ENCODE data around the gene HMGCL. TPM values are rescaled to one million over a fixed set of nuclear protein-coding genes. Genes with fewer than 3 reads are reported as not detected.

The HMGCL gene
- total RNA-seq, 1 experiment from 2014 or later = 25.6 TPM

DNA sequence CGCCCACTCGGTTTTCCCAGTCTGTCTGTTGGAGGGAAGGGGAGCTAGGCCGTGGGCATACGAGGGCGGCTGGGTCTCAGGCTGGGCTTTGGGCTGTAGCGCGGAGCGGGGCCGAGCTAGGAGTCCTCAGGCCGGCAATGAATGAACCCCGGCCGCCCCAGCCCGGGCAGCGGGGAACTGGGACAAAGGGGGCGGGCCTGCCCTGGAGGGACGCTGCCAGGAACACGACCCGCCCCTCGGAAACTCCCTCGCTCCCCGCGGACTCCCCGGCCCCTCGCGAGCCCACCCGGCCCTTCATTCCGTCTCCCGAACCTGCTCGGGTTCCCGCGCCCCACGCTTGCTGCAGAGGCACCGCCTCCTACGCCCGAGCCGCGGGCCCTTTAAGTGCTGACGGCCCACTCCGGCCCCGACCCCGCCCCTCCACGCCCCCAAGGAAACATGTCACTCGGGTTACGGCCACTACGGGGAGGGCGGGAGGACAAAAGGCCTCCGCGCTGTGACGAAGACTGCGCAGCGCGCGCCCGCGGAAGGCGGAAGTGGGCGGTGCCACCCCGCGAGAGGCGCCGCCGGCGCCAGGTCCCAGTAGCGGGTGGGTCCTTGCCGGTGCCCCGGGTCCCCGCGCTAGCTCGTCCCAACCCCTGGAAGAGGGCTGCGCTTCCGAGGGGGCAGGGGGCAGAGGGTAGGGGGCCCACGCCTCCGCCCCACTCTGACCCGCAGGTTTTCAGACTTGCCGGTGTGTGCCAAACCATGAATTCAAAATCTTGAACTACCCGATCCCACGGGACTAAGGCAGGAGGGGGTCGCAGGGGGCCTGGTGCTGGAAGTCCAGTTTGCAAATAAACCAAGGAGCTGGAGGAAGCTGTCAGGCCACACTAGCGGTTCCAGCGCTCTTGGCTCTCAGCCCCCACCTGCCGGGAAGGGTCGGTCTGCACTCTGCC is 24.6 kb downstream of the HMGCL start, which contains the start of gene GALE:
Gene GALE, minus strand, starts transcription at position 355 of the 938 bp plus-strand sequence. CDS start 1,747 bp downstream, outside the sequence.
- Histone ChIP-seq H3K4me1 (ENCODE audit: low read length) (peaks cover 22% of the 10 kb centered on the region), H3K27ac (ENCODE audit: low read length) (peak within 1 kb of the TSS; percentile 49; the same call in 1 of the 2 replicates), H3K9me2 (replicated peaks; ENCODE audit: insufficient read depth, low read length) (no peaks in the 10 kb centered on the region), H3K36me3 (ENCODE audit: insufficient read depth, low read length) (no peaks in the 10 kb centered on the region), H4K20me1 (ENCODE audit: insufficient read depth, low read depth, low read length) (no peaks in the 10 kb centered on the region), H3K79me2 (ENCODE audit: low read length) (peaks cover 8% of the 10 kb centered on the region; the same call in 1 of the 2 replicates), H3K27me3 (ENCODE audit: low read length) (no peaks in the 10 kb centered on the region), H2AFZ (ENCODE audit: low read length) (no peak within 1 kb of the TSS), H3K4me3 (ENCODE audit: low read length) (peak within 1 kb of the TSS; percentile 94), H3K4me2 (ENCODE audit: low read depth, low read length, poor library complexity, severe bottlenecking) (peak within 1 kb of the TSS; percentile 90), H3K9ac (ENCODE audit: low read length) (peak within 1 kb of the TSS; percentile 94), H3K9me3 (ENCODE audit: low read length) (no peaks in the 10 kb centered on the region)
- peak; percentile 98 for DNase-seq

DNA sequence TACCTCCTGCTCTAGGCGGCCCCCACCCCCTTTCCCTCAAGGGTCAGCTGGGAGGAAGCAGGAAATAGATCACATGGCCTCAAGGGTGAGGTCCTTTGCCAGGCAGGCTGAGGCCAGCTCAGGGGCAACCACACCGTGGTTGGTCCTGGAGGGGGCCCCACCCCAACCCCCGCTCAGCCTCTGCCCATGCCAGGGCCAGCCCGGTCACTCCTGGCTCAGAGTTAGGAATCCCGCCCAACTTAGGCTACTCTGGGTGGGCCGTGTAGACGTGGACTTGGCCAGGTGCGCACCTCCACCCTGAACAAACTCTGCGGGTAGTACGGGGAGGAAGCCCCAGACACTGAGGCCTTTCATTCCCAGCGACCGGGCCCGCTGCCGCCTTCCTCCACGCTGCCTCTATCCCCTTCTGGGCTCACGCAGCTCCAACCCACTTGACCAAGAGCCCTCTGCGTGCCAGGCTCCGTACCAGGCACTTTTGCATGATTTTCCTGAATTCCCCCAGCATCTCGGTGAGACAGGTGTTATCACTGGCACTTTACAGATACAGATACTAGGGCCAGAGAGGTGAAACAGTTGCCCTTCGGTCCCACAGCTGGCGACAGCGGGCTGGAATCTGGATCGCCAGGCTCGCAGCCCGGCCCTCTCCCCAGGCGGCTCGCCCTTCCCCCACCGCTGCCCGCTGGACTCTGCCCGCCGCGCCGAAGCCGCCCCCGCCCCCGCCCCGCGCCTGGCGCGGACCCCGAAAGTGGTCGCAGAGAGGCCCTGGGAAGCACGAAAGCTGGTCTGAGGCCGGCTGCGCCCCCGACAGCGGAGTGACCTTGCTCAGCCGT is 25.4 kb downstream of the HMGCL start:
- H3K4me1 ChIP-seq (ENCODE audit: low read length) = peaks cover 22% of the 10 kb centered on the region

DNA sequence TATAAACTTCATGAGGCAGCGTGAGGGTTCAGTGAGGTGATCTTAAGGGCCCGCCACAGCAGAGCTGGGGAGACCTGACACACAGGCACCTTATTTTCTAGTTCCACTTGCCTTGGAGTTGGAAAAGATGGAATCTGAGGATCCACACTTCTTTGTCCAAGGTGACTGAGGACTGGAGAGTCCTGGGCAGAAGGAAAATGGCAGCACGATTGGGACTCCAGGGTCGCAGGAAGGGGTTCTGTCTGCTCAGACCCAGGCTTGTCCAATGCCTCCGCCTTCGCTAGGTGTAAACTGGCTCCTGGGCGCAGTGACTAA is 26.0 kb downstream of the HMGCL start:
- H3K4me3 ChIP-seq (ENCODE audit: low read length) = peak overlapping the region; percentile 94; the same call in 1 of the 2 replicates

More for the DNA sequence above, 25.4 kb downstream of the HMGCL start:
- Histone ChIP-seq H3K27ac (ENCODE audit: low read length) (0 out of 2 replicates have a peak overlapping the region, but pooled peaks have one; percentile 21), H4K20me1 (ENCODE audit: insufficient read depth, low read depth, low read length) (no peaks in the 10 kb centered on the region), H3K4me3 (ENCODE audit: low read length) (peak overlapping the region; percentile 94), H3K36me3 (ENCODE audit: insufficient read depth, low read length) (no peaks in the 10 kb centered on the region), H2AFZ (ENCODE audit: low read length) (no peak overlapping the region), H3K4me2 (ENCODE audit: low read depth, low read length, poor library complexity, severe bottlenecking) (peak overlapping the region; percentile 90), H3K9ac (ENCODE audit: low read length) (peak overlapping the region; percentile 94), H3K79me2 (ENCODE audit: low read length) (peaks cover 8% of the 10 kb centered on the region; the same call in 1 of the 2 replicates), H3K27me3 (ENCODE audit: low read length) (no peaks in the 10 kb centered on the region), H3K9me2 (replicated peaks; ENCODE audit: insufficient read depth, low read length) (no peaks in the 10 kb centered on the region), H3K9me3 (ENCODE audit: low read length) (no peaks in the 10 kb centered on the region)
- DNase-seq = peak; percentile 61

DNA sequence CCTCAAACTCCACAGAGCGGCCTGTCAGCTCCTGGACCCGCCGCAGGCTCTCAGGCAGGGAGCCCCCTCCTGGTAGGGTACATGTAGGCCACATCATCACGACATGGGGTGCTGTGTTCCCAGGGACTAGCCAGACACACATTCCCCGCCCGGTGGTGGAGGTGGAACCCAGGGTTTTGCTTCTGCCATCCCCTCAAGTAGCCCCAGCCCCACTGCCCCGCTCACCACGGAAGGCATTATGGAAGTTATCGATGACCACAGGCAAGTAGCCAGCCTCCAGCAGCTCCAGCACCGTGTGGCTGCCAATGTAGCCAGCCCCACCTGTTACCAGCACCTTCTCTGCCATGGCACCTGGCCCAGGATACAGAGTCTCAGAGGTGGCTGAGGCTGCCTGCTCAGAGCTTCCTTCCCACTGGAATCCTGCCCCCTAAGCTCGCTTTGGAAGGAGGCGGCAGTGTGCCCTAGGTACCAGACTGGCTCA is 26.5 kb downstream of the HMGCL start:
- Histone ChIP-seq H3K4me2 (ENCODE audit: low read depth, low read length, poor library complexity, severe bottlenecking) (peak overlapping the region; percentile 90), H3K27ac (ENCODE audit: low read length) (no peak overlapping the region), H3K9me3 (ENCODE audit: low read length) (no peaks in the 10 kb centered on the region), H3K9me2 (replicated peaks; ENCODE audit: insufficient read depth, low read length) (no peaks in the 10 kb centered on the region), H3K27me3 (ENCODE audit: low read length) (no peaks in the 10 kb centered on the region), H2AFZ (ENCODE audit: low read length) (no peak overlapping the region), H3K36me3 (ENCODE audit: insufficient read depth, low read length) (no peaks in the 10 kb centered on the region), H3K4me1 (ENCODE audit: low read length) (peaks cover 22% of the 10 kb centered on the region), H4K20me1 (ENCODE audit: insufficient read depth, low read depth, low read length) (no peaks in the 10 kb centered on the region), H3K79me2 (ENCODE audit: low read length) (peaks cover 8% of the 10 kb centered on the region; the same call in 1 of the 2 replicates), H3K4me3 (ENCODE audit: low read length) (no peak overlapping the region), H3K9ac (ENCODE audit: low read length) (no peak overlapping the region)
- no peak for DNase-seq

More for the DNA sequence above, 26.0 kb downstream of the HMGCL start:
- Histone ChIP-seq H2AFZ (ENCODE audit: low read length) (no peak overlapping the region), H3K36me3 (ENCODE audit: insufficient read depth, low read length) (no peaks in the 10 kb centered on the region), H4K20me1 (ENCODE audit: insufficient read depth, low read depth, low read length) (no peaks in the 10 kb centered on the region), H3K9me2 (replicated peaks; ENCODE audit: insufficient read depth, low read length) (no peaks in the 10 kb centered on the region), H3K27me3 (ENCODE audit: low read length) (no peaks in the 10 kb centered on the region), H3K9ac (ENCODE audit: low read length) (peak overlapping the region; percentile 94), H3K27ac (ENCODE audit: low read length) (0 out of 2 replicates have a peak overlapping the region, but pooled peaks have one; percentile 21), H3K9me3 (ENCODE audit: low read length) (no peaks in the 10 kb centered on the region), H3K79me2 (ENCODE audit: low read length) (peaks cover 8% of the 10 kb centered on the region; the same call in 1 of the 2 replicates), H3K4me1 (ENCODE audit: low read length) (peaks cover 22% of the 10 kb centered on the region), H3K4me2 (ENCODE audit: low read depth, low read length, poor library complexity, severe bottlenecking) (peak overlapping the region; percentile 90)
- no peak for DNase-seq

DNA sequence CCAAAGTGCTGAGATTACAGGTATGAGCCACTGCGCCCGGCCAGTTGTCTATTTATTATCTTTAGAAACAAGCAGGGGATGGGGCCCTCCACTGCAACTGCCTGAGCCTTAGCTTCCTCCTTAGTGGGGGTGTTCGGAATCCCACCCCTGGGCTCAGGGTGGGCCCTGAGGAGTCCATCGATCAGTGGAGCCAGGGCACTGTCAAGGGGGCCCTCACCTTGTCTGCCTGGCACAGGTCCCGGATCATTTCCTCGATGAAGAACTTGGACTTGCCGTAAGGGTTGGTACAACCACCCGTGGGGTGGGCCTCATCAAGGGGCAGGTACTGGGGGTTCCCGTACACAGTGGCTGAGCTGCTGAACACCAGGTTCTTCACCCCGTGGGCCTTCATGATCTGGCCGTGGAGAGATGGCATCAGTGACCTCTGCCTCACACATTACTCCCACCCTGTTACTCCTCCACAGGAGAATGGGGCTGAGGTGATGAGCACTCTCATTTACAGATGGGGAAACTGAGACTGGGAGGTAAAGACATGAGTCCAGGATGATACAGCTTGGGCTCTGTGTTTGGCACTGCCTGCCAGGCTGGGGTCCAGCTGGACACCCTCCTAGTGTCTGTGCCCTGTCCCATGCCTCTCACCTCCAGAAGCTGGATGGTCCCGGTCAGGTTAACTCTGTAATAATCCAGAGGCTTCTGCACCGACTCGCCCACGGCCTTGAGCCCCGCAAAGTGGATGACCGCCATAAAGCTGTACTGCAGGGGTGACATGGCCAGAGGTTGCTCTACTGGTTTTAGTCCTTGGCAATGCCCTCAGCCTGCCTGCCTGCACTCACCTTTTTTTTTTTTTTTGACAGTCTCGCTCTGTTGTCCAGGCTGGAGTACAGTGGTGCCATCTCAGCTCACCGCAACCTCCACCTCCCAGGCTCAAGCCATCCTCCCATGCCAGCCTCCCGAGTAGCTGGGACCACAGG is 27.5 kb downstream of the HMGCL start:
- H3K79me2 ChIP-seq (ENCODE audit: low read length) = peaks cover 12% of the 10 kb centered on the region
- no peaks in the 10 kb centered on the region for H4K20me1 ChIP-seq (ENCODE audit: insufficient read depth, low read depth, low read length)
- DNase-seq = no peak
- H3K27me3 ChIP-seq (ENCODE audit: low read length) = no peaks in the 10 kb centered on the region
- no peak overlapping the region for H3K4me3 ChIP-seq (ENCODE audit: low read length)
- no peak overlapping the region for H3K27ac ChIP-seq (ENCODE audit: low read length)
- no peak overlapping the region for H3K9ac ChIP-seq (ENCODE audit: low read length)
- H3K9me3 ChIP-seq (ENCODE audit: low read length) = no peaks in the 10 kb centered on the region
- H2AFZ ChIP-seq (ENCODE audit: low read length) = no peak overlapping the region
- no peaks in the 10 kb centered on the region for H3K36me3 ChIP-seq (ENCODE audit: insufficient read depth, low read length)
- H3K4me2 ChIP-seq (ENCODE audit: low read depth, low read length, poor library complexity, severe bottlenecking) = no peak overlapping the region
- no peaks in the 10 kb centered on the region for H3K9me2 ChIP-seq (replicated peaks; ENCODE audit: insufficient read depth, low read length)
- peaks cover 22% of the 10 kb centered on the region for H3K4me1 ChIP-seq (ENCODE audit: low read length)

DNA sequence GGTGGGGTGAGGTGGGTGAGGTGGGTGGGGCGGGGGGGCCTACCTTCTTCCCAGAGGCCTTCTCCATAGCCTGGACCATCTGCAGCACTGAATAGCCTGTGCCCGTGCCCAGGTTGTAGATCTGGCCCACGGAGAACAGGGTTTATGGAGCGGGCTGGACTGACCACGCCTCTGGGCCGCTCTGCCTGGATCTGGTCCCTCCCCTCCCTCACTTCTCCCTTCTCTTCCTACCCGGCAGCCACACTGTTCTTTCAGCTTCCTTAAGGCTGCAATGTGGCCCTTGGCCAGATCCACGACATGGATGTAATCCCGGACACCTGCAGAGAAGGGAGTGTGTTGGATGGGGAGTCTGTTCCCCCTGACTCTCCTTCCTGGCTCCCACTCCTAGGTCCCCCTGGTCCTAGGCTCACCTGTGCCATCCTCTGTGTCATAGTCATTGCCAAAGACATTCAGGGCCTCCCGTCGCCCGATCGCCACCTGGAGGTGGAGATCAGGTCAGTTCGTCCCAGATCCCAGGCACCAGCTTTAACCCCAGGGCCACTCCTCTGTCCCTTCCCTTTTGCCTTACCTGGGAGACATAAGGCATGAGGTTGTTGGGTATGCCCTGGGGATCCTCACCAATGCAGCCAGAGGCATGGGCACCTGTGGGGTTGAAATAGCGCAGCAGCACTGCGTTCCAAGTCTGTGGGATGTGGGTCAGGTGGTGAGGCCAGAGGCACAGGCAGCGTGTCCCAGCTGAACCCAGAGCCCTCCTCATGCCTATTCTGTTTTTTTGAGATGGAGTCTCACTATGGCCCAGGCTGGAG is 28.6 kb downstream of the HMGCL start:
- H3K9ac ChIP-seq (ENCODE audit: low read length) = no peak overlapping the region
- H3K4me3 ChIP-seq (ENCODE audit: low read length) = no peak overlapping the region
- H2AFZ ChIP-seq (ENCODE audit: low read length) = no peak overlapping the region
- no peak overlapping the region for H3K27ac ChIP-seq (ENCODE audit: low read length)
- no peaks in the 10 kb centered on the region for H3K27me3 ChIP-seq (ENCODE audit: low read length)
- peaks cover 6% of the 10 kb centered on the region; the same call in 1 of the 2 replicates for H4K20me1 ChIP-seq (ENCODE audit: insufficient read depth, low read depth, low read length)
- DNase-seq = no peak
- H3K9me3 ChIP-seq (ENCODE audit: low read length) = no peaks in the 10 kb centered on the region
- no peaks in the 10 kb centered on the region for H3K36me3 ChIP-seq (ENCODE audit: insufficient read depth, low read length)
- peaks cover 22% of the 10 kb centered on the region for H3K79me2 ChIP-seq (ENCODE audit: low read length)
- peaks cover 27% of the 10 kb centered on the region for H3K4me1 ChIP-seq (ENCODE audit: low read length)
- H3K9me2 ChIP-seq (replicated peaks; ENCODE audit: insufficient read depth, low read length) = no peaks in the 10 kb centered on the region
- H3K4me2 ChIP-seq (ENCODE audit: low read depth, low read length, poor library complexity, severe bottlenecking) = no peak overlapping the region
